Stomach (tissue), 4 donors: ENCODE data around the gene COL4A1.

Experiments
- CTCF ChIP-seq, 7 experiments: fragments of 450-650 bp in 4 of 7; fragments of 200-600 bp in 3 of 7; sonication (generic) in 3 of 7; IDR thresholded peaks; one replicate each; pipeline ENCODE4 v1.5.1; 2016 to 2019; ENCODE audit warnings: antibody characterized with exemption in 7 of 7, control low read depth in 2 of 7, mild to moderate bottlenecking in 1 of 7
- EP300 ChIP-seq: sonication (generic); formaldehyde crosslinking; IDR thresholded peaks from one replicate; pipeline ENCODE4 v1.6.1; 2017; ENCODE audit warnings: antibody characterized with exemption
- POLR2AphosphoS5 ChIP-seq, 3 donors: sonication (generic); formaldehyde crosslinking; IDR thresholded peaks; one replicate each; pipeline ENCODE4 v1.6.1; 2016; ENCODE audit warnings: antibody characterized with exemption in 3 of 3

GRCh38 chr13:110277357-110277975 lies 29.5 kb downstream of the COL4A1 start:
- no peak for TF ChIP-seq CTCF (IDR thresholded peaks at IDR 0.05)
- no peak for TF ChIP-seq POLR2AphosphoS5 (IDR thresholded peaks at IDR 0.05)
- no peak for TF ChIP-seq EP300
